Chondrocyte (in vitro differentiated cells): ENCODE data around the gene MTA1. TPM values are rescaled to one million over a fixed set of nuclear protein-coding genes. Genes with fewer than 3 reads are reported as not detected.

Experiments
- DNase-seq: peaks from one replicate; pipeline ENCODE4 v3.0.0; 2021; ENCODE audit warnings: mixed read lengths, low spot score
- H3K27ac Mint-ChIP-seq: one replicate; pipeline ENCODE4 v1.8.0; 2021; ENCODE audit warnings: mild to moderate bottlenecking, moderate library complexity, mixed read lengths; ENCODE audit not compliant: unreplicated experiment
- H3K27me3 Mint-ChIP-seq: 2 replicates; pipeline ENCODE4 v1.8.0; 2021; ENCODE audit warnings: low read depth, mixed read lengths
- H3K36me3 Mint-ChIP-seq: 2 replicates; pipeline ENCODE4 v1.8.0; 2021; ENCODE audit warnings: low read depth, mixed read lengths
- H3K4me1 Mint-ChIP-seq: 2 replicates; pipeline ENCODE4 v1.8.0; 2021; ENCODE audit warnings: low read depth, mild to moderate bottlenecking, mixed read lengths
- H3K4me3 Mint-ChIP-seq: one replicate; pipeline ENCODE4 v1.8.0; 2021; ENCODE audit warnings: mild to moderate bottlenecking, moderate library complexity, mixed read lengths; ENCODE audit not compliant: unreplicated experiment
- H3K9me3 Mint-ChIP-seq: 2 replicates; pipeline ENCODE4 v1.8.0; 2021; ENCODE audit warnings: low read depth, mixed read lengths
- CTCF ChIP-seq: fragments of 200-600 bp; sonication (generic); IDR thresholded peaks from 2 replicates; pipeline ENCODE4 v1.5.0; 2021; ENCODE audit warnings: antibody characterized with exemption, mild to moderate bottlenecking, moderate library complexity
- total RNA-seq: library from RNA; stranded (reverse); gene quantifications from 3 replicates; pipeline ENCODE4 v1.2.1, GENCODE V29; 2021

The MTA1 gene
- total RNA-seq, 1 donor from 2014 or later, result 83.6 TPM

DNA sequence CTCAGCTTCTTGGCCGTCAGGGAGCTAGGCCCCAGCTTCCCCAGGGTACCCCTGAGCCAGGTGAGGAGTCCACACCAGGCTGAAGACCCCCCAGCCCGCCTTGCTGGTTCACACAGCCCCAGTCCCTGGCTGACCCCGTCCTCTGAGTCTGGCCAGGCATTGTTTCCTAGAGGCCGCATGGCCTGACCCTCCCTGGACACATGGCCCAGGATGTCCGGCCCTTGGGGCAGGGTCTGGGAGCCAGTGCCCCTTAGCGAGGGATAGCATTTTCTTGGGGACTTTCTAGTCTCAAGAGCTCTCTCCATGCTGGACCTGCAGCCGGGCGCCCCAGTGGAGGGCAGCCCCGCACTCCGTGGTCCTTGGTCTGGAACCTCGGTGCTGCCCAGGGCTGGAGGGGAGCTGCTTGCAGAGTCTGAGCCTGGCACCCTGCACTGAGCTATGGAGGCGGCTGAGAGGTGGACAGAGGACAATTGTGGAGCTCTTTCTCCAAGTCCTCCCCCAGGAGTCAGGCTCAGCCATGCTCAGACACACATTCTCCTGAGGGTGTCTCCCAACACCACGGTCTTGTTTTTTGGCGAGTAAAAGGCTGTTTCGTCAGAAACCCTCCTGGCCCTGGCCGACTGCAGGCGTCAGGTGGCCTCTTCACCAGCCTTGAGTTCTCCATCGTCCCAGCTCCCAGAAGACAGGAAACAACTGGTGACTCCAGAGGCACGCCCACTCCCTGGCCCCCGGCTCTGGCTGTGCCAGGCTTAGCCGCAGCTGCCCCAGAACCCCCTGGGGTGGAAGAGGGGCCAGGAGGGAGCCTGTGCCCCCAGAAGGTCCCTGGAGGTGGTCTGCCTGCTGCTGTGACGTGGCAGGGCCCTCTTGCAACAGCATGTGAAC lies 37.4 kb downstream of the MTA1 start:
- Mint-ChIP-seq H3K9me3 (no peaks in the 10 kb centered on the region), H3K4me1 (no peaks in the 10 kb centered on the region), H3K27me3 (no peaks in the 10 kb centered on the region), H3K27ac (no peak overlapping the region), H3K36me3 (peaks cover 14% of the 10 kb centered on the region), H3K4me3 (no peak overlapping the region)
- no peak for DNase-seq
- no peak for TF ChIP-seq CTCF

GRCh38 chr14:105458010-105458409 lies 38.4 kb downstream of the MTA1 start:
- Mint-ChIP-seq H3K4me3 (no peak overlapping the region), H3K36me3 (peaks cover 12% of the 10 kb centered on the region), H3K9me3 (no peaks in the 10 kb centered on the region), H3K4me1 (no peaks in the 10 kb centered on the region), H3K27ac (no peak overlapping the region), H3K27me3 (no peaks in the 10 kb centered on the region)
- DNase-seq, result no peak
- TF ChIP-seq CTCF, result no peak

GRCh38 chr14:105458571-105458970 lies 38.9 kb downstream of the MTA1 start:
- Mint-ChIP-seq H3K9me3 (no peaks in the 10 kb centered on the region), H3K4me3 (no peak overlapping the region), H3K4me1 (no peaks in the 10 kb centered on the region), H3K36me3 (peaks cover 10% of the 10 kb centered on the region), H3K27me3 (no peaks in the 10 kb centered on the region), H3K27ac (no peak overlapping the region)
- no peak for DNase-seq
- no peak for TF ChIP-seq CTCF

- H3K36me3 Mint-ChIP-seq, result peaks cover 10% of the 10 kb centered on the region
Observed at GRCh38 chr14:105460116-105460515, 40.5 kb downstream of the MTA1 start.

GRCh38 chr14:105460616-105461015 lies 41.0 kb downstream of the MTA1 start:
- H3K27me3 Mint-ChIP-seq, result no peaks in the 10 kb centered on the region
- H3K9me3 Mint-ChIP-seq, result no peaks in the 10 kb centered on the region
- H3K27ac Mint-ChIP-seq, result no peak overlapping the region
- peaks cover 5% of the 10 kb centered on the region for H3K4me1 Mint-ChIP-seq
- no peak for DNase-seq
- H3K4me3 Mint-ChIP-seq, result no peak overlapping the region
- H3K36me3 Mint-ChIP-seq, result peaks cover 8% of the 10 kb centered on the region
- no peak for TF ChIP-seq CTCF

More at GRCh38 chr14:105460116-105460515, 40.5 kb downstream of the MTA1 start:
- no peak for TF ChIP-seq CTCF
- Mint-ChIP-seq H3K4me3 (no peak overlapping the region), H3K27ac (no peak overlapping the region), H3K27me3 (no peaks in the 10 kb centered on the region), H3K4me1 (no peaks in the 10 kb centered on the region), H3K9me3 (no peaks in the 10 kb centered on the region)
- DNase-seq, result no peak
